ENCODE data around the gene KCTD13. TPM values are rescaled to one million over a fixed set of nuclear protein-coding genes. Genes with fewer than 3 reads are reported as not detected.
A peak's percentile ranks its signal among the peaks of the same experiment; 100 is the strongest.
"Not testable (repeated sequence)": the region's sequence is repeated elsewhere in the genome, so short reads cannot be mapped to it uniquely, and the experiment has no call there.

The KCTD13 gene
- total RNA-seq, 2 donors from 2014 or later = 31.9 to 36.0 TPM

- peaks cover 17% of the 10 kb centered on the region for H3K4me1 Mint-ChIP-seq
- H3K27ac Mint-ChIP-seq; H3K9me3 Mint-ChIP-seq; H3K27me3 Mint-ChIP-seq; ATAC-seq (replicated peaks); H3K4me3 Mint-ChIP-seq: not testable (repeated sequence)
- H3K36me3 Mint-ChIP-seq (ENCODE audit: low read depth) = peaks cover 10% of the 10 kb centered on the region
Measured at GRCh38 chr16:29959821-29960220, 33.8 kb upstream of the KCTD13 start.

DNA sequence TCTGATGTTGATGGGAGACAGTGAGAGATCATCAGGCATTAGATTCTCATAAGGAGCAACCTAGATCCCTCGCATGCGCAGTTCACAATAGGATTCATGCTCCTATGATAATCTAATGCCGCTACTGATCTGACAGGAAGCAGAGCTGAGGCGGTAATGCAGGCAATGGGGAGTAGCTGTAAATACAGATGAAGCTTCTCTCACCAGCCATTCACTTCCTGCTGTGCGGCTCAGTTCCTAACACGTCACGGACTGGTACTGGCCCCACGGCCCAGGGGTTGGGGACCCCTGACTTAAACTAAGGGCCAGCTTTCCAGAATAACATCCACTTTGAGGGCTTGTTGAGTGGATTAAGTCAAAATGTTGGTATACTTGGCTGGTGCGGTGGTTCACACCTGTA is 33.3 kb upstream of the KCTD13 start:
- no peak for ATAC-seq (replicated peaks)
- Mint-ChIP-seq H3K9me3 (no peaks in the 10 kb centered on the region), H3K27ac (no peak overlapping the region), H3K4me3 (no peak overlapping the region), H3K27me3 (no peaks in the 10 kb centered on the region), H3K4me1 (peaks cover 17% of the 10 kb centered on the region), H3K36me3 (ENCODE audit: low read depth) (peaks cover 10% of the 10 kb centered on the region)

DNA sequence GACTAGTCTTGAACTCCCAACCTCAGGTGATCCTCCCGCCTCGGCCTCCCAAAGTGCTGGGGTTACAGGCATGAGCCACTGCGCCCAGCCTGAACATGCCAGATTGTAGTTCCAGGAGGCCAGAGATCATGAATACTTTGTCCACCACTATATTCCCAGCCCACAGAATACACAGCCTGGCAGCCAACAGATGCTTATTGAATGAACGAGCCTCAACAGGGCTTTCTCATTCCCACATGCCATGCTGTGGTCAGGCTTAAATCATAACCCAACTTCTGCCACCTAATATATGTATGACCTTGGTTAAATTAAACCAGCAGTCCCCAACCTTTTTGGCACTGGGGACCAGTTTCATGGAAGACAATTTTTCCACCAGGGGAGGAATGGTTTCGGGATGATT is 32.7 kb upstream of the KCTD13 start:
- Mint-ChIP-seq H3K9me3 (no peaks in the 10 kb centered on the region), H3K4me3 (no peak overlapping the region), H3K36me3 (ENCODE audit: low read depth) (peaks cover 7% of the 10 kb centered on the region), H3K27ac (no peak overlapping the region), H3K27me3 (no peaks in the 10 kb centered on the region), H3K4me1 (peaks cover 17% of the 10 kb centered on the region)
- ATAC-seq (replicated peaks) = no peak

DNA sequence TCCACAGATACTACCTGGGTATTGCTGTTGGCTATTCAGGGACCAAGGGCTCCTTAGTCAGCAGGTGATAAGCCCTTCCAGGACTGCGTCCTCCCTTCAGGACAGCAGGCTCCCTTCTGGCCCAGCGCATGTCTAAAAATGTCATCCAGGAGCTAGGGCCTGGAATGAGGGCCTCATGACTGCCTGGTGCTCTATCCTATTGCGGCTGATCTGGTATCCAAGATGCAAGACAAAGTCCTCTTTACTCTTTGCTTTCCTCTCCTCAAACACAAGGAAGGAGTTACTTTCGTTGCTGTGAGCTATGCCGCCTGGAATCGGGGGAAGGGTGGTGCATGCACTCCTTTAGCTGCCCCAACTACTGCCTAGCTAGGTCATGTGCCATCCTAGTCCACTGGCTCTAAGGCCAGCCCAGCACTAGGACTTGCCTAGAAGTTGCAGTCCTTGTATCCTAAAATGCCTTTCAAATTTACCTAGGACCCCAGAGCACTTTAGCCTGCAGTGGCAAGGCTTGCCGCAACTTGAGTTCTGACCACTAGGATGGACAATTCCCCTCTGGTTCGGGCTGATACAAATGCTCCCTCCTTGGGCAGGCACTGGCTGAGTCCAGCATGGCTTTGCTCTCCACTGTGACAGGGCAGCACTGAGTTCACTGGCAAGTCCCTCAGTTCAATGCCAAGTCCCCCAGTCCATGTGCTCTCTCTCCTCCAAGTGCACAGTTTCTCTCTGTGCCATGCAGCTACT is 25.8 kb upstream of the KCTD13 start:
- Mint-ChIP-seq H3K9me3 (peaks cover 4% of the 10 kb centered on the region), H3K4me3 (no peak overlapping the region), H3K27me3 (no peaks in the 10 kb centered on the region), H3K27ac (no peak overlapping the region), H3K4me1 (no peaks in the 10 kb centered on the region), H3K36me3 (ENCODE audit: low read depth) (no peaks in the 10 kb centered on the region)
- no peak for ATAC-seq (replicated peaks)

- Mint-ChIP-seq H3K27me3 (no peaks in the 10 kb centered on the region), H3K4me1 (no peaks in the 10 kb centered on the region)
- ATAC-seq (replicated peaks) = no peak
Measured at GRCh38 chr16:29950806-29951461, 24.9 kb upstream of the KCTD13 start.

DNA sequence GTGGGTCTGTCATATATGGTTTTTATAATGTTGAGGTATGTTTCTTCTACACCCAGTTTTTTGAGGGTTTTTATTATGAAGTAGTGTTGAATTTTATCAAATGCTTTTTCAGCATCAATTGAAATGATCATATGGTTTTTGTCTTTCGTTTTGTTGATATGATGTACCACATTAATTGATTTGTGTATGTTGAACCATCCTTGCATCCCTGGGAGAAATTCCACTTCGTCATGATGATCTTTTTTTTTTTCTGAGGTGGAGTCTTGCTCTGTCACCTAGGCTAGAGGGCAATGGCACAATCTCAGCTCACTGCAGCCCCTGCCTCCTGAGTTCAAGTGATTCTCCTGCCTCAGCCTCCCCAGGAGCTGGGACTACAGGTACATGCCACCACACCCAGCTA is 21.9 kb upstream of the KCTD13 start:
- Mint-ChIP-seq H3K27me3 (no peaks in the 10 kb centered on the region), H3K4me3 (no peak overlapping the region), H3K36me3 (ENCODE audit: low read depth) (no peaks in the 10 kb centered on the region), H3K4me1 (peaks cover 5% of the 10 kb centered on the region), H3K27ac (no peak overlapping the region), H3K9me3 (peaks cover 4% of the 10 kb centered on the region)
- no peak for ATAC-seq (replicated peaks)

More at GRCh38 chr16:29950806-29951461, 24.9 kb upstream of the KCTD13 start:
- Mint-ChIP-seq H3K27ac (no peak overlapping the region), H3K9me3 (peaks cover 4% of the 10 kb centered on the region), H3K4me3 (no peak overlapping the region), H3K36me3 (ENCODE audit: low read depth) (no peaks in the 10 kb centered on the region)

DNA sequence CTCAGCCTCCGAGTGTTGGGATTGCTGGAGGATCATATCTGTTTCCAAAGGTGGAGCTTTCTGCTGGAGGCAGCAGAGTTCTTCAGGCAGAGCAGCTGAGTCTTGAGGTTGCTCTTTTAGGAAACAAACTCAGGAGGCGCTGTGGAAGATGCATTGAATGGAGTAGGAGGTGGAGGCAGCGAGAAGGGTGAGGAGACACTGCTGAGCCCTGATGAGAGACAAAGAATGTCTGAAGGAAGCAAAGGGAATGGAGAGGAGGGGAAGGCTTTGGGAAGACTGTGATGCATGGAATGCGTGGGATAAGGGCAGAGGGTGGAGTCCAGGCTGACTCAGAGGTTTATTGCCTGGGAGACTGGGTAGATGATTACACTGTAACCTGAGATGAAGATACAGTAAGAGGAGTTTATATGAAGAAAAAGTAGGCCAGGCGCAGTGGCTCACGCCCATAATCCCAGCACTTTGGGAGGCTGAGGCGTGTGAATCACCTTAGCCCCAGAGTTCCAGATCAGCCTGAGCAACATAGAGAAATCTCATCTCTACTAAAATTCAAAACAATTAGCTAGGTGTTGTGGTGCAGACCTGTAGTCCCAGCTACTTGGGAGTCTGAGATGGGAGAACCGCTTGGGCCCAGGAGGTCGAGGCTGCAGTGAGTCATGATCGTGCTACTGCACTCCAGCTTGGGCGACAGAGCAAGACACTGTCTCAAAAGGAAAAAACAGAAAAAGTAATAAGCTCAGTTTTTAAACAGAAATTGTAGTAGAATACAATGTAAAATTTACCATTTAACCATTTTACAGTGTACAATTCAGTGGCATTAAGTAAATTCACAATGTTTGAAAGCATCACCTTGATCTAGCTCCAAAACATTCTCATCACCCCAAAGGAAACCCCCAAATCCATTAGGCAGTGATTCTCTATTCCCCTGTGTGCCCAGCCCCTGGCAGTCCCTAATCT is 18.1 kb upstream of the KCTD13 start:
- ATAC-seq (replicated peaks) = no peak
- no peaks in the 10 kb centered on the region for H3K36me3 Mint-ChIP-seq (ENCODE audit: low read depth)
- H3K9me3 Mint-ChIP-seq = no peaks in the 10 kb centered on the region
- H3K4me3 Mint-ChIP-seq = no peak overlapping the region
- H3K4me1 Mint-ChIP-seq = peaks cover 5% of the 10 kb centered on the region
- peak overlapping the region; percentile 44 for H3K27ac Mint-ChIP-seq
- peaks cover 4% of the 10 kb centered on the region for H3K27me3 Mint-ChIP-seq

DNA sequence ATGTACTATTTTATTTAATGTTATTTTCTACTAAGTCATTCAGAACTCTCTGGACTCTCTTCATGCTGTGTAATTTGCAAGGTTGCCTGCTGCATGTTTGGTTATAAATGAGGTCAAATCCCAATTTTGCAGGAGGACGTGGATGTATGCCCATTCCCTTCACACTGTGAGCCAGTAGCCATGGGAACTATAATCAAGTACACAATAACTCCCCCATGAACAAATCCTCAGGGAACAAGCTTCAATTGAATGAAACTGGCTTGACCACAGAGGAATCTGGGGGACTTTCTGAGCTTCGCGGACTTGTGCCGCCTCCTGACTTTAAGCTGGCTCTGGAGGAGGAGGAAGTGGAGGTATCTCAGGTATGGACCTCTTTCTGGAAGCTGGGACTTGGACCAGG is 14.6 kb upstream of the KCTD13 start:
- Mint-ChIP-seq H3K9me3 (no peaks in the 10 kb centered on the region), H3K27me3 (peaks cover 11% of the 10 kb centered on the region), H3K4me3 (no peak overlapping the region), H3K36me3 (ENCODE audit: low read depth) (no peaks in the 10 kb centered on the region), H3K4me1 (peaks cover 5% of the 10 kb centered on the region), H3K27ac (no peak overlapping the region)
- ATAC-seq (replicated peaks) = no peak

GRCh38 chr16:29931750-29932149 is 5.7 kb upstream of the KCTD13 start:
- not testable (repeated sequence) for H3K4me1 Mint-ChIP-seq; H3K27ac Mint-ChIP-seq; H3K36me3 Mint-ChIP-seq (ENCODE audit: low read depth); H3K27me3 Mint-ChIP-seq; ATAC-seq (replicated peaks); H3K4me3 Mint-ChIP-seq; H3K9me3 Mint-ChIP-seq

GRCh38 chr16:29927070-29927905 is 1.3 kb upstream of the KCTD13 start:
- Mint-ChIP-seq H3K27me3 (no peaks in the 10 kb centered on the region), H3K4me1 (peaks cover 14% of the 10 kb centered on the region), H3K4me3 (peak overlapping the region; percentile 97), H3K27ac (peak overlapping the region; percentile 96), H3K9me3 (no peaks in the 10 kb centered on the region), H3K36me3 (ENCODE audit: low read depth) (peaks cover 34% of the 10 kb centered on the region)
- no peak for ATAC-seq (replicated peaks)

DNA sequence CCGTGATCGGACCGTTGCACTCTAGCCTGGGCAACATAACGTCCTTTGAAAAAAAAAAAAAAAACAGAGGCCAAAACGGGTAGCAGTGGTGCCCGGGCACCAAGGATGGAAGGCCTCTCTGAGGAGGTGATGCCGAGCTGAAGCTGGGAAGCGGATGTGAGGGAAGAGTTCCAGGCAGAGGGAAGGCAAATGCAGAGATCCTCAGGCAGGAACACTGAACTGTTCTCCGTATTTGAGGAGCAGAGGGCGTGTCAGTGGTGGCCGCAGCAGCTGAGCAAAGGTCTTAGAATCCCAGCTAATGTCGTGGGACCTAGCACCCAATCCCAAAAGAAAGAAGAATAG is 656 bp upstream of the KCTD13 start:
- peak overlapping the region; percentile 96 for H3K27ac Mint-ChIP-seq
- H3K36me3 Mint-ChIP-seq (ENCODE audit: low read depth) = peaks cover 40% of the 10 kb centered on the region
- no peak for ATAC-seq (replicated peaks)
- no peaks in the 10 kb centered on the region for H3K27me3 Mint-ChIP-seq
- H3K9me3 Mint-ChIP-seq = no peaks in the 10 kb centered on the region
- peak overlapping the region; percentile 97 for H3K4me3 Mint-ChIP-seq
- H3K4me1 Mint-ChIP-seq = peaks cover 14% of the 10 kb centered on the region

GRCh38 chr16:29925105-29925756 is 795 bp downstream of the KCTD13 start:
- peaks cover 54% of the 10 kb centered on the region for H3K36me3 Mint-ChIP-seq (ENCODE audit: low read depth)
- H3K4me1 Mint-ChIP-seq = peaks cover 14% of the 10 kb centered on the region
- H3K27ac Mint-ChIP-seq = peak overlapping the region; percentile 97
- H3K27me3 Mint-ChIP-seq = no peaks in the 10 kb centered on the region
- peak overlapping the region; percentile 97 for H3K4me3 Mint-ChIP-seq
- H3K9me3 Mint-ChIP-seq = no peaks in the 10 kb centered on the region
- ATAC-seq (replicated peaks) = peak; percentile 2

GRCh38 chr16:29922986-29923501 is 3.0 kb downstream of the KCTD13 start:
- H3K27me3 Mint-ChIP-seq = no peaks in the 10 kb centered on the region
- H3K4me1 Mint-ChIP-seq = peaks cover 14% of the 10 kb centered on the region
- H3K9me3 Mint-ChIP-seq = no peaks in the 10 kb centered on the region
- H3K27ac Mint-ChIP-seq = no peak overlapping the region
- H3K36me3 Mint-ChIP-seq (ENCODE audit: low read depth) = peaks cover 70% of the 10 kb centered on the region
- no peak overlapping the region for H3K4me3 Mint-ChIP-seq
- no peak for ATAC-seq (replicated peaks)
